HepG2 (cell line): Measurements from ENCODE around the gene PLCXD3. TPM values are rescaled to one million over a fixed set of nuclear protein-coding genes. Genes with fewer than 3 reads are reported as not detected.

ENCODE experiments used
- ATAC-seq: fragments of 200-7000 bp; cut with Tn5 transposase; 3 replicates; pipeline ENCODE4 v1.9.1; 2020; ENCODE audit warnings: mild to moderate bottlenecking, moderate library complexity
- BruUV-seq: library from RNA; stranded (reverse); fragments of 400-500 nt; replicated peaks from 2 replicates; lab custom pipeline; 2021; lab: Mats Ljungman, UMichigan
- CTCF ChIA-PET: fragments of 300-600 bp; formaldehyde crosslinking; extraction: SDS; loops from one replicate; lab custom pipeline; 2021; ENCODE audit warnings: low total read pairs, inconsistent platforms, low intra/inter-chr PET ratio; lab: Yijun Ruan, JAX
- POLR2A ChIA-PET: fragments of 350-600 bp; sonication (Branson Sonifier 250); formaldehyde crosslinking; loops from one replicate; lab custom pipeline; 2020; ENCODE audit warnings: antibody characterized with exemption, inconsistent platforms; lab: Yijun Ruan, JAX
- DNase-seq: peaks from one replicate; pipeline ENCODE4 v3.0.0-alpha.2; 2015; ENCODE audit warnings: low spot score
- FAIRE-seq: peaks from 3 replicates; lab custom pipeline; 2011; peaks lifted over from hg19 to GRCh38; lab: Jason Lieb, UNC
- H2AFZ ChIP-seq: one replicate; pipeline ENCODE4 v1.6.1; 2011; ENCODE audit warnings: low read length, inconsistent platforms
- H3K27ac ChIP-seq: fragments of 300-600 bp; 3 replicates; pipeline ENCODE4 v1.8.0; 2011; ENCODE audit warnings: mixed run types, mild to moderate bottlenecking, mixed read lengths, low read length, inconsistent platforms; ENCODE audit not compliant: insufficient read depth; ENCODE audit errors: extremely low read length
- H3K27me3 ChIP-seq, 2 experiments: fragments of 200-600 bp in 1 of 2; 2 replicates in 1 of 2; 3 replicates in 1 of 2; pipeline versions ENCODE4 v1.6.0 to v1.8.0; 2011; ENCODE audit warnings: low read length in 2 of 2, mild to moderate bottlenecking in 2 of 2, moderate library complexity in 2 of 2, inconsistent platforms in 1 of 2; ENCODE audit not compliant: insufficient read depth in 2 of 2, control insufficient read depth in 1 of 2
- H3K36me3 ChIP-seq, 2 experiments: fragments of 200-600 bp in 1 of 2; replicated peaks in 1 of 2; 2 replicates in 1 of 2; 3 replicates in 1 of 2; pipeline versions ENCODE4 v1.5.1 to v1.8.0; 2011; ENCODE audit warnings: low read length in 2 of 2, inconsistent platforms in 1 of 2; ENCODE audit not compliant: insufficient read depth in 2 of 2, control insufficient read depth in 1 of 2
- H3K4me1 ChIP-seq: 2 replicates; pipeline ENCODE4 v1.5.1; 2012; ENCODE audit warnings: low read length, inconsistent platforms; ENCODE audit not compliant: insufficient read depth
- H3K4me2 ChIP-seq: 2 replicates; pipeline ENCODE4 v1.6.0; 2011; ENCODE audit warnings: low read depth, low read length, inconsistent platforms
- H3K4me3 ChIP-seq, 3 experiments: fragments of 200-600 bp in 1 of 3; sonication (generic), shearing (Covaris generic) in 1 of 3; replicated peaks in 1 of 3; 2 replicates each; pipeline ENCODE4 v1.5.1; 2011 to 2016; ENCODE audit warnings: low read length in 3 of 3, inconsistent platforms in 2 of 3, low read depth in 2 of 3, mild to moderate bottlenecking in 2 of 3, control low read depth in 1 of 3, mixed read lengths in 1 of 3; ENCODE audit not compliant: insufficient read depth in 1 of 3
- H3K79me2 ChIP-seq: one replicate; pipeline ENCODE4 v1.6.1; 2011; ENCODE audit warnings: low read length, inconsistent platforms; ENCODE audit not compliant: insufficient read depth
- H3K9ac ChIP-seq: 2 replicates; pipeline ENCODE4 v1.6.0; 2011; ENCODE audit warnings: mild to moderate bottlenecking, low read depth, low read length, inconsistent platforms; ENCODE audit not compliant: insufficient read depth
- H3K9me3 ChIP-seq: 2 replicates; pipeline ENCODE4 v1.5.1; 2012; ENCODE audit warnings: mild to moderate bottlenecking, low read length
- H4K20me1 ChIP-seq: 2 replicates; pipeline ENCODE4 v1.6.0; 2011; ENCODE audit warnings: inconsistent platforms, mild to moderate bottlenecking, low read length, moderate library complexity; ENCODE audit not compliant: insufficient read depth
- NFIC ChIP-seq: IDR thresholded peaks from 2 replicates; pipeline ENCODE4 v1.6.1; 2012; ENCODE audit warnings: mild to moderate bottlenecking, low read length, inconsistent platforms
- POGK ChIP-seq: sonication (generic); formaldehyde crosslinking; conservative IDR thresholded peaks from 2 replicates; pipeline ENCODE4 v1.8.0; 2022; ENCODE audit warnings: mild to moderate bottlenecking, moderate library complexity, missing genetic modification reagents
- SCMH1 ChIP-seq: sonication (generic); formaldehyde crosslinking; IDR thresholded peaks from 2 replicates; pipeline ENCODE4 v1.9.0; 2021; ENCODE audit warnings: missing genetic modification reagents, mild to moderate bottlenecking, borderline replicate concordance
- TBX3 ChIP-seq: fragments of 450-650 bp; IDR thresholded peaks from 2 replicates; pipeline ENCODE4 v1.6.1; 2017; ENCODE audit warnings: antibody characterized with exemption, mild to moderate bottlenecking, inconsistent platforms, borderline replicate concordance
- ZFP1 ChIP-seq: IDR thresholded peaks from 2 replicates; pipeline ENCODE4 v1.6.1; 2016
- ZKSCAN5 ChIP-seq: sonication (generic); formaldehyde crosslinking; IDR thresholded peaks from 2 replicates; pipeline ENCODE4 v1.5.1; 2020; ENCODE audit warnings: mild to moderate bottlenecking, missing genetic modification reagents
- ZNF282 ChIP-seq: fragments of 450-650 bp; IDR thresholded peaks from 2 replicates; pipeline ENCODE4 v1.6.1; 2018; ENCODE audit not compliant: partially characterized antibody
- WGBS: methylation state at CpG from one replicate; pipeline ENCODE4 v1.1.6; 2017; ENCODE audit warnings: low lambda C conversion rate; 5-methylcytosine and 5-hydroxymethylcytosine counted together
- in situ Hi-C: cut with HindIII; loops from 2 replicates; pipeline ENCODE4 v1.10.0; 2017; ENCODE audit warnings: low pct_unique_long_range_greater_than_20kb; ENCODE audit not compliant: extremely low pct_ligation_motif_present
- intact Hi-C: fragments of 100-400 bp; cut with micrococcal nuclease; formaldehyde crosslinking; loops from one replicate; pipeline ENCODE4 v1.10.0; 2022; ENCODE audit not compliant: unreplicated experiment
- polyA plus RNA-seq, 8 experiments: library from polyadenylated mRNA; depleted of rRNA in 3 of 8; stranded (reverse) in 7 of 8; unstranded in 1 of 8; fragments of >200 nt; fragmentation: Illumina TruSeq in 4 of 8; extraction: Trizol in 4 of 8; gene quantifications; 2 replicates each; pipeline versions ENCODE4 v1.2.1 to v1.2.3, GENCODE V29; 2011 to 2016; ENCODE audit warnings: low read depth in 4 of 8, missing spikeins in 1 of 8, mixed read lengths in 1 of 8; ENCODE audit not compliant: insufficient read depth in 1 of 8
- total RNA-seq, 5 experiments: library from RNA; depleted of rRNA; stranded (reverse); fragments of >200 nt; fragmentation: Illumina TruSeq; extraction: Trizol; gene quantifications; 2 replicates each; pipeline ENCODE4 v1.2.3, GENCODE V29; 2016; ENCODE audit warnings: low read depth in 1 of 5
- TF ChIP-seq, protein P1 (sequence below): sonication (generic); formaldehyde crosslinking; IDR thresholded peaks from 2 replicates; pipeline ENCODE4 v1.5.1; 2020; ENCODE audit warnings: mild to moderate bottlenecking, missing genetic modification reagents, moderate library complexity
- TF ChIP-seq, protein P2 (sequence below): sonication (generic); formaldehyde crosslinking; IDR thresholded peaks from 2 replicates; pipeline ENCODE4 v1.5.1; 2020; ENCODE audit warnings: missing genetic modification reagents, mild to moderate bottlenecking, borderline replicate concordance
- TF ChIP-seq, protein P3 (sequence below): sonication (generic); formaldehyde crosslinking; conservative IDR thresholded peaks from 2 replicates; pipeline ENCODE4 v1.8.0; 2022; ENCODE audit warnings: missing genetic modification reagents
- TF ChIP-seq, protein P4 (sequence below): sonication (generic); formaldehyde crosslinking; IDR thresholded peaks from 2 replicates; pipeline ENCODE4 v1.5.0; 2020; ENCODE audit warnings: mild to moderate bottlenecking, missing genetic modification reagents

PLCXD3 gene
- total and polyA plus RNA-seq, 2 of the 13 experiments (the other 11 are each of a cell fraction or from before 2014, with no cell fraction given) = not detected

DNA sequence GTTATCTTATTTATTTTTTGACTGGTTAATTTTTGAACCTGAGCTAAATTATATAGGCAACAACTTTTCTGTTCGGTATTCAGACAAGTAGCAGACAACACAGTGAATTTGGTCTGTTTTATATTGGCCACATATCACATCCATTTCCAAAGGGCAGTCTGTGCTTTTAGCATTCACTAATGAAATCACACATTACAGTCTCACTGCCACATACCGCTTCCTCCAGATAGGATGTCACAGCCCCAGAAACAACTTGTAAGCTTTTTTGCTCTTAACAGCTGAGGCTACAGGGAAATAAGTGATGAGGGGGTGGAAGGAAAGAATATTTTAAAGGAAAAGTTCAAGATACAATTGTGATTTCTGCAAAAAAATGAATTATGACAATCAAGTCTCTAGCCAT lies 140.6 kb downstream of the PLCXD3 start:
- 15% methylated on average over 2 of the region's 2 CpGs for WGBS
- in situ Hi-C loops = no loop called here
- POLR2A ChIA-PET = no interaction called here
- Histone ChIP-seq H3K27ac (no peak overlapping the region), H3K9ac (no peak overlapping the region), H2AFZ (no peak overlapping the region), H3K4me2 (no peak overlapping the region), H4K20me1 (no peaks in the 10 kb centered on the region), H3K4me1 (no peaks in the 10 kb centered on the region), H3K79me2 (no peaks in the 10 kb centered on the region), H3K9me3 (no peaks in the 10 kb centered on the region), H3K36me3 (no peaks in the 10 kb centered on the region), H3K27me3 (no peaks in the 10 kb centered on the region), H3K4me3 (no peak overlapping the region)
- DNase-seq (no peak), ATAC-seq (no peak), FAIRE-seq (no peak)
- intact Hi-C loops = no loop called here
- CTCF ChIA-PET = no interaction called here
- TF ChIP-seq, protein P1, sequence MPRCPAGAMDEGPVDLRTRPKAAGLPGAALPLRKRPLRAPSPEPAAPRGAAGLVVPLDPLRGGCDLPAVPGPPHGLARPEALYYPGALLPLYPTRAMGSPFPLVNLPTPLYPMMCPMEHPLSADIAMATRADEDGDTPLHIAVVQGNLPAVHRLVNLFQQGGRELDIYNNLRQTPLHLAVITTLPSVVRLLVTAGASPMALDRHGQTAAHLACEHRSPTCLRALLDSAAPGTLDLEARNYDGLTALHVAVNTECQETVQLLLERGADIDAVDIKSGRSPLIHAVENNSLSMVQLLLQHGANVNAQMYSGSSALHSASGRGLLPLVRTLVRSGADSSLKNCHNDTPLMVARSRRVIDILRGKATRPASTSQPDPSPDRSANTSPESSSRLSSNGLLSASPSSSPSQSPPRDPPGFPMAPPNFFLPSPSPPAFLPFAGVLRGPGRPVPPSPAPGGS = no peak
- no peak for TF ChIP-seq SCMH1
- TF ChIP-seq POGK = no peak
- TF ChIP-seq, protein P2, sequence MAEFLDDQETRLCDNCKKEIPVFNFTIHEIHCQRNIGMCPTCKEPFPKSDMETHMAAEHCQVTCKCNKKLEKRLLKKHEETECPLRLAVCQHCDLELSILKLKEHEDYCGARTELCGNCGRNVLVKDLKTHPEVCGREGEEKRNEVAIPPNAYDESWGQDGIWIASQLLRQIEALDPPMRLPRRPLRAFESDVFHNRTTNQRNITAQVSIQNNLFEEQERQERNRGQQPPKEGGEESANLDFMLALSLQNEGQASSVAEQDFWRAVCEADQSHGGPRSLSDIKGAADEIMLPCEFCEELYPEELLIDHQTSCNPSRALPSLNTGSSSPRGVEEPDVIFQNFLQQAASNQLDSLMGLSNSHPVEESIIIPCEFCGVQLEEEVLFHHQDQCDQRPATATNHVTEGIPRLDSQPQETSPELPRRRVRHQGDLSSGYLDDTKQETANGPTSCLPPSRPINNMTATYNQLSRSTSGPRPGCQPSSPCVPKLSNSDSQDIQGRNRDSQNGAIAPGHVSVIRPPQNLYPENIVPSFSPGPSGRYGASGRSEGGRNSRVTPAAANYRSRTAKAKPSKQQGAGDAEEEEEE (CRISPR knock-in tag) = no peak
- no peak for TF ChIP-seq NFIC
- TF ChIP-seq TBX3 = no peak
- TF ChIP-seq, protein P3, sequence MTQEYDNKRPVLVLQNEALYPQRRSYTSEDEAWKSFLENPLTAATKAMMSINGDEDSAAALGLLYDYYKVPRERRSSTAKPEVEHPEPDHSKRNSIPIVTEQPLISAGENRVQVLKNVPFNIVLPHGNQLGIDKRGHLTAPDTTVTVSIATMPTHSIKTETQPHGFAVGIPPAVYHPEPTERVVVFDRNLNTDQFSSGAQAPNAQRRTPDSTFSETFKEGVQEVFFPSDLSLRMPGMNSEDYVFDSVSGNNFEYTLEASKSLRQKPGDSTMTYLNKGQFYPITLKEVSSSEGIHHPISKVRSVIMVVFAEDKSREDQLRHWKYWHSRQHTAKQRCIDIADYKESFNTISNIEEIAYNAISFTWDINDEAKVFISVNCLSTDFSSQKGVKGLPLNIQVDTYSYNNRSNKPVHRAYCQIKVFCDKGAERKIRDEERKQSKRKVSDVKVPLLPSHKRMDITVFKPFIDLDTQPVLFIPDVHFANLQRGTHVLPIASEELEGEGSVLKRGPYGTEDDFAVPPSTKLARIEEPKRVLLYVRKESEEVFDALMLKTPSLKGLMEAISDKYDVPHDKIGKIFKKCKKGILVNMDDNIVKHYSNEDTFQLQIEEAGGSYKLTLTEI (CRISPR knock-in tag) = no peak
- TF ChIP-seq ZFP1 = no peak
- TF ChIP-seq, protein P4, sequence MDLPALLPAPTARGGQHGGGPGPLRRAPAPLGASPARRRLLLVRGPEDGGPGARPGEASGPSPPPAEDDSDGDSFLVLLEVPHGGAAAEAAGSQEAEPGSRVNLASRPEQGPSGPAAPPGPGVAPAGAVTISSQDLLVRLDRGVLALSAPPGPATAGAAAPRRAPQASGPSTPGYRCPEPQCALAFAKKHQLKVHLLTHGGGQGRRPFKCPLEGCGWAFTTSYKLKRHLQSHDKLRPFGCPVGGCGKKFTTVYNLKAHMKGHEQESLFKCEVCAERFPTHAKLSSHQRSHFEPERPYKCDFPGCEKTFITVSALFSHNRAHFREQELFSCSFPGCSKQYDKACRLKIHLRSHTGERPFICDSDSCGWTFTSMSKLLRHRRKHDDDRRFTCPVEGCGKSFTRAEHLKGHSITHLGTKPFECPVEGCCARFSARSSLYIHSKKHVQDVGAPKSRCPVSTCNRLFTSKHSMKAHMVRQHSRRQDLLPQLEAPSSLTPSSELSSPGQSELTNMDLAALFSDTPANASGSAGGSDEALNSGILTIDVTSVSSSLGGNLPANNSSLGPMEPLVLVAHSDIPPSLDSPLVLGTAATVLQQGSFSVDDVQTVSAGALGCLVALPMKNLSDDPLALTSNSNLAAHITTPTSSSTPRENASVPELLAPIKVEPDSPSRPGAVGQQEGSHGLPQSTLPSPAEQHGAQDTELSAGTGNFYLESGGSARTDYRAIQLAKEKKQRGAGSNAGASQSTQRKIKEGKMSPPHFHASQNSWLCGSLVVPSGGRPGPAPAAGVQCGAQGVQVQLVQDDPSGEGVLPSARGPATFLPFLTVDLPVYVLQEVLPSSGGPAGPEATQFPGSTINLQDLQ (CRISPR knock-in tag) = no peak
- TF ChIP-seq ZKSCAN5 (CRISPR knock-in tag) = no peak
- no peak for TF ChIP-seq ZNF282
- no TSS peak for BruUV-seq
